COLO829 (cell line): ENCODE measurements around the gene ZNF277.
A peak's percentile ranks its signal among the peaks of the same experiment; 100 is the strongest.

Experiments used
- DNase-seq: peaks from one replicate; pipeline ENCODE4 v3.0.0; 2012; ENCODE audit warnings: low spot score

ZNF277 gene

GRCh38 chr7:112206238-112206990 is at the start of gene ZNF277, which contains the start of gene DOCK4:
ZNF277 (plus strand) TSS chr7:112206695; CDS start chr7:112206717, 22 bp downstream.
DOCK4 (minus strand) TSS chr7:112206399; CDS start chr7:112206138, 261 bp downstream.
- peak; percentile 100 for DNase-seq

GRCh38 chr7:112157072-112157471 is 49.4 kb upstream of the ZNF277 start:
- DNase-seq = no peak

GRCh38 chr7:112159351-112159750 is 47.1 kb upstream of the ZNF277 start:
- DNase-seq = no peak

DNA sequence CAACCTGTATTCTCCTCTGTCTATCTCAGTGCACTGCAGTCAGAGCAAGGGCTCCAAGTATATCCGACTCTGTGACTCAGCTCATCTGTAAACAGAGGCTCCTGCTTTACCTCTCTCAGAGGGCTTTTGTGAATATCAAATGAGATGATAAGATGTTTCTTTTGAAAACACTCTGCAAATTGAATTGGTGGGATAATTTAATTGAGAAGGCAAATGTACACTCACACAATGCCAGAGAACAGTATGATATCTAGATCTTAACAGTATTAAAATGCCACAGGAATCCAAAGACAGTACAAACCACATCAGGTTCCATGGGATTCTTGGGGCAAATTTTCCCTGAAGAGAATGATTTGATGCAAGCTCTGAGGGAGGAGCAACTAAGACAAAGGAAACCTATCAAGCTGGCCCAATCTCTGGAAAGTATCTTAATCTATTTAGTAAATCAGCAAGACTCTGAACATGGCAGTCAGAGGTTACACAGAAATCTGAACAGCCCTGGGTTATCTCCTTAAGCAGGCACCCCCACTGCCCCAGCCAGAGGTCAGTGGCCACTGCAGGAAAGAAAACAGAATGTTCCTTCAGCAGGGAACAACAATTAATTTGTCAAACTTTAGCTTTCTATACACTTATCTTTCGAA is 46.2 kb upstream of the ZNF277 start:
- no peak for DNase-seq

DNA sequence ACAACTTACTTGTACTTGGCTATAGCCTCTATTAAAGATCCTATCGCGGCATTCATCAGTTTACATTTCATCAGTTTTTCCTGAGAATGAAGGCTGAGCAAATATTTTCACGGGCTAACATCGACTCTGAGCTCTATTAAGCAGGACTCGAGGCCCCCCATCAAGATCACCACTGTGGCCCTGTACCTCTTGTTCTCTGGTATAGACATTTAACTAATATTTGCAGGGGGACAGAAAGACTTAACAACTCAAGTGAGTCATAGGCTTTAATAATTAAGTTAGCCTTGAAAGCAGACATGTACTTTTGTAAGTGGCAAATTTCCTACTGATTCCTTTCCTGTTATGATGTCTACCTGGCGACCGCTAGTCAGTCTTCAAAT is 45.7 kb upstream of the ZNF277 start:
- DNase-seq = no peak

DNA sequence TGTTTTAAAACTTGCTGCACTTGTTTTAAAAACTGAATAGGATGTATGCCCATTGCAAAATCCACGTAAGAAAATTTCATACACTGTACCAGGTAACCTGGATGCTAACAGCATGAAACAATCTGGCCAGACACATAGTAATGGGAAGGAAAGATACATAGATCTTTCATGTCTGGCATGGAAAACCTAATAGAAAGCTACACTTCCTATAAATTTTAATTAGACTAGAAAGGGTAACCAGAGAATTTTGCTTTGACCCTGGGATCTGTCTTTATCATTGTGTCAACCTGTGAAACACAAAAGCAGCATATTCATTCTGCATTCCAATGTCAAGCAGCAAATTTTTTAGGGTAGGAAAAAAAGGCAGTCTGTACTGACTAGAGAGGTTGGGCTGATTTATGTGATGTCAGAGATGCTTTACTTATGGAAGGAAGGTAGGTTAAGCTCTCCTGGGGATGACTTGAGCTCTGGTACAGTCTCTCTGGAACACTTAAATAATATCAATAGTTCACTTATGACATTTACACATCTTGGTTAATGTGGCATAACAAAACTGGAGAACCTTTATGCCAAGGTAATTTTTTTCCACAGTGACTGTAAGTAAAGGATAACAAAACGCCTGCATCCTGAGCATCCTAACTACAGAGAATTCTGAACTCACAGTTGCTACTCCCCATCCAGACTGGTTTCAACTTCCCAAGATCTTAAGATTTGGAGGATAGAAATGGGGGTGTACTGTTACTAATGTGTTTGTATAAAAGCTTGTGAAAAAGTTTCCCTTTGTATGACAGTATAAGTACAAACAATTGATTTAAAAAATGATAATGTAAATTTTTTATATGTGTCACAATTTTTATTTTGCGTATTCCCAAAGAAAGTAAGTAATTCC is 45.0 kb upstream of the ZNF277 start:
- DNase-seq = no peak

DNA sequence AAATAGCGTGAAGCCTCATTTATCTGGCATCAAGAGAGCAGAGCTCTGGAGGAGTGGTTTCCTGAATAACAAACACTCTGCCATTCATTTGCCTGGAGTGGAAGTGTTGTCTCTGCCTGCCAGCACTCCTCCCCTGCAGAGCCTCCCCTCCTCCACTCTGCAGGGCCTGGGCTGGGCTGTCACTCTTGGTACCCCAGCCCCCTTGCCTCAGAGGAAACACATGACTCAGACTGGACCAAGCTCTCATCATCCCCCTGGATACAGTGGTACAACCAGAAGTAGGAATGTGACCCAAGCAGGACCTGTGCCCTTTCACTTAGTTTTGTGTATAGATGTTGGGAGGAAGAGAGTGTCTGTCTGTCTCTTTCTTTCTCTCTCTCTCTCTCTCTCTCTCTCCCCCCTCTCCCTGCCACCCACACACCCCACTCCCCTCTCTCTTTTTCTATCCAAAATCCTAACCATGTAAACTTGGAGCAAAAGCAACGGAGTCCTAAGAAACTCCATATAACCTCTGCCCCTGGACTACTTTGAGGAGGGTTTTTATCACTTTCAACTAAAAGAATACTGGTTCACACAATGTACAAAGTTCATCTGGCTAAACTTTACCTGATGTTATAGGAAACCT is 44.2 kb upstream of the ZNF277 start:
- peak; percentile 31 for DNase-seq

DNA sequence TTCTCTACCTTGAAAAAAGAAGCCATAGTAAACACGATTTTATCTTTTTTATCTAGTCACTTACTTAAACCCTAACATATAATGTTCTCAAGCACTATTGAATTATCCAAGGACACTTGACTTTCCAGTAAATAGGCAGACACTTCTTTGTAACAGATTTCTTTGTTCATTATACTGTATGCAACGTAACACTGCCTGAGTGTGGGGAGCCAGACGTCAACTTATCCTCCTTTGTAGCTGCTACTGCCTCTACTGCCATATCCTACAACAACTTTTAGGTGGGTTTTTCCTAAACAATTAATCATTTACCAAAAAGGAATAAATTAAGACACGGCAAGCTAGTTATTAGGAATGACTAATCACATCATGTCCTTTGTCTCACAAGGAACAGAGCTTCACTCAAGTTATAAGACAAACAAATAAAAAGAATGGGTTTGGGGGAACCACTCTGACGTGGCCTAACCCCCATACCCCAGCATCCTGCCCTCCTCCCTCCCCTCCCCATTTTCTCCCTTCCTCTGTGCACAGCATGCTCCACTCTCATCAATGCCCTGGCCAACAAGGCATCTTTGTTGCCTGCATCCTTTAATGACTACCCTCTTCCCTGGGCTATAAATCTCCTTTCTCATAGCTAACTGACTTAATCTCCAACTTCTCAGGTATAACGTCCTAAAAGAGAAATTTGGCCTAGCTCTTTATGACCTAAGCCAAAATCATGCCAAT is 43.5 kb upstream of the ZNF277 start:
- DNase-seq = no peak

GRCh38 chr7:112167147-112167546 is 39.3 kb upstream of the ZNF277 start:
- no peak for DNase-seq

GRCh38 chr7:112168915-112169314 is 37.6 kb upstream of the ZNF277 start:
- DNase-seq = no peak

- DNase-seq = no peak
Observed at GRCh38 chr7:112171673-112172072, 34.8 kb upstream of the ZNF277 start.

- DNase-seq = peak; percentile 11
Observed at GRCh38 chr7:112172870-112173567, 33.5 kb upstream of the ZNF277 start.

- no peak for DNase-seq
Observed at GRCh38 chr7:112173568-112173905, 33.0 kb upstream of the ZNF277 start.

DNA sequence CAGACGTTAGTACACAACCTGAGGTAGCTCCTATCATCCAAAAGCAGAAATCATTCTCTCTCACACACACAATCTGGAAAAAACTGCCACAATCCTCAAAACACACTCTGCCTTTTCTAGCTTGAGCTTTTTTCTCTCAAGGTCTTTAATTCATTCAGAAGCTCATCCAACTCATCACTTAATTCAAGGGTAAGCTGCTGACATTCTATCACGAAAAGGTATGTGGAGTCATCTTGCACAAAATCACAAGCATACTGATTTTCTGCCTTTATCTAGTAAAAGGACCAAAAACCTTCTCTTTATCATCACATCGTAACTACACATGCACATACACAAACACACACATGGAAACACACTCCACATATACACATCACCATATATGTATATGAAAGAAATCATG is 32.3 kb upstream of the ZNF277 start:
- no peak for DNase-seq

DNA sequence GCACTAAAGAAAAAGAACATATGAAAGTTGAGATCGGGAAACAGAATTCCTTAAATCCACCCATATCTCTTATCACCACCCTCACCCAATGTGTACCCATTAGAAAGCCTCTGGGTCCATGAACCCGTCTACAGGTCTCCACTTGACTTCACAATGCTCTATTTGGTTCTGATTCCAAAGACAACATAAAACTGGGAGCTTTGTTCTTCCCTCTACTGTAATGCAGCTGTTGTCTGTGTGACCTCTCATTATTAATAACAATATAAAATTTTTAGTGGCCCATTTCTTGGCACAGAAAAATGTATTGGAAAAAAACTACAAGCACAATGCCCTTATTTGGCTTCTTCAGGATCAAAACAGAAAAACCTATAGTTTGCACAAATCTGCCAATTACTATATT is 30.3 kb upstream of the ZNF277 start:
- DNase-seq = no peak

- DNase-seq = no peak
Observed at GRCh38 chr7:112176693-112177415, 29.6 kb upstream of the ZNF277 start.

GRCh38 chr7:112180223-112180622 is 26.3 kb upstream of the ZNF277 start:
- no peak for DNase-seq

DNA sequence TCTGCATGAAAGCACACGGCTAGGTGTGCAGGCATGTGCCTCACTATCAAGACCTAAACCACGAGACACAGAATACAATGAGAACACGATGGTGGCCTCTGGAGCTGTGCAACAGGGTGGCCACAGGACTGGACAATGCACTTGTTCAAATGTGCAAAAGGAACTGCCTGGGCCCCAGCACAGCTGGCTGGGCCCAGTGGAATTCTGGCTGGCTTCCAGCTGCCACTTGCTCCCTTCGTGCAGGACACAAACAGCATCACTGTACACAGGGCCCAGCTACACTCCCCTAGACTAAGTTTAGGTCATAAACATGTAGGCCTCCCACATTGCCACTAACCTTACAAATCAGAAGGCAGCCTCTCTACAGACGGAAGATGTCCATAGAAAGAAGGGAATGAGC is 23.7 kb upstream of the ZNF277 start:
- DNase-seq = no peak

GRCh38 chr7:112183266-112183665 is 23.2 kb upstream of the ZNF277 start:
- no peak for DNase-seq

DNA sequence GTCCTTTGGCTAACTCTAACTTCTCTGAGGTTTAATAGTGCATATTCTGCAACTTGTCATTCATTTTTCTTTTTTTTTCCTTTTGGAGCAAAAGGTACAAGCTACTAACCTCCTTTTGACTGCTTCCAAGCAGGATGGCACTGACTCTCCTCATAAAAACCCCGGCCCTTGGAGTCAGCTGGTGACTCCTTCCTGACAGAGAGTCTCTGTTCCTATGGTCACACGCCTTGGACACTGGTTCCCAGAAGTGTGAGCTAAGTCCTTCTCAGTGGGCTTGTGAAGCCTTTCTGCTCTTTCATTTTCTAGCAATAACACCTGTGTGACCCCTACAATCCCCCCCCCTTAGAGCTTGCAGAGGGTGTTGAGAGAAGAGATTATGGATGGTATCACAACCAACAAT is 22.0 kb upstream of the ZNF277 start:
- no peak for DNase-seq
